ENCODE data around the gene FMO2.

DNA sequence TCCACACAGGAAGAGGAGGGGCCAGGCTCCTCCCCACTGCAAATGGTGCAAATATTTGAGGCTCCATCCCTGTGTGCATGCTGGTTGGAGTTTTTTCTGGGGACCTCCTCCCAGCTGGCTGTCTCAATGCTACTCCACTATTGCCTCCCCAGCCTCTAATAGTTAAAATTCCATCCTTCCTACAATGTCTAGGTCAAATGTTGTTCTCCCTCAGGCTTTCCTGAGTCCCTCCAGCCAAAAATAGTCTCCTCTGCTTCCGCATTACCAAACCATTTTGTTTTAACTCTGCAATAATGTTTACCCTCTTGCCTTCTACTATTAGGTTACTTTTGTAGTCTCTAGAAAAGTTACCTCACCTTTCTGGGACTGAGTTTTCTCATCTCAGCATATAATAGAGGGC lies 33.6 kb downstream of the FMO2 start:
- no peak for TF ChIP-seq CTCF (conservative IDR thresholded peaks at IDR 0.05 in 1 of 2, IDR thresholded peaks at IDR 0.05 in 1 of 2; ENCODE audit: low read depth in 1 of 2, low read length in 2 of 2)
- TF ChIP-seq EZH2 (IDR thresholded peaks at IDR 0.05; ENCODE audit: low read length, missing control alignments): no peak
